Heart right ventricle (tissue), 16 donors: ENCODE measurements around the gene SPAAR. TPM values are rescaled to one million over a fixed set of nuclear protein-coding genes. Genes with fewer than 3 reads are reported as not detected.
"Not testable (repeated sequence)": the region's sequence is repeated elsewhere in the genome, so short reads cannot be mapped to it uniquely, and the experiment has no call there.

ENCODE experiments used
- ATAC-seq, 8 donors: fragments of 200-7000 bp; cut with Tn5 transposase; one replicate each; pipeline ENCODE4 v1.9.1; 2020; ENCODE audit warnings: mild to moderate bottlenecking in 8 of 8, moderate library complexity in 8 of 8, moderate number of reproducible peaks in 1 of 8
- DNase-seq, 2 donors: peaks; one replicate each; pipeline ENCODE4 v3.0.0-alpha.2; 2020
- H3K27ac ChIP-seq, 10 donors: fragments of 200-600 bp; sonication (generic) in 2 of 10; one replicate each; pipeline versions ENCODE4 v1.5.0 to v1.8.0; 2020 to 2022; ENCODE audit warnings: mild to moderate bottlenecking in 3 of 10
- H3K27me3 ChIP-seq, 7 donors: fragments of 200-600 bp; one replicate each; pipeline ENCODE4 v1.8.0; 2021 to 2022; ENCODE audit warnings: mild to moderate bottlenecking in 2 of 7
- H3K36me3 ChIP-seq, 9 donors: fragments of 200-600 bp; sonication (generic) in 1 of 9; one replicate each; pipeline versions ENCODE4 v1.5.0 to v1.8.0; 2020 to 2022; ENCODE audit warnings: mild to moderate bottlenecking in 2 of 9
- H3K4me1 ChIP-seq, 9 donors: fragments of 200-600 bp; sonication (generic) in 1 of 9; one replicate each; pipeline versions ENCODE4 v1.5.0 to v1.8.0; 2020 to 2022; ENCODE audit warnings: mild to moderate bottlenecking in 4 of 9
- H3K4me3 ChIP-seq, 10 donors: fragments of 200-600 bp; sonication (generic) in 2 of 10; one replicate each; pipeline versions ENCODE4 v1.5.0 to v1.8.0; 2020 to 2022; ENCODE audit warnings: mild to moderate bottlenecking in 7 of 10, moderate library complexity in 2 of 10
- H3K9me3 ChIP-seq, 11 donors: fragments of 200-600 bp in 10 of 11; sonication (generic) in 2 of 11; one replicate each; pipeline versions ENCODE4 v1.5.0 to v1.8.0; 2013 to 2022; ENCODE audit warnings: mild to moderate bottlenecking in 2 of 11, control low read depth in 1 of 11, moderate library complexity in 1 of 11
- WGBS, 2 donors: extraction: QIAGEN DNeasy Blood & Tissue Kit; methylation state at CpG; one replicate each; pipeline ENCODE4 v1.1.7; 2013; ENCODE audit warnings: inconsistent platforms in 1 of 2; 5-methylcytosine and 5-hydroxymethylcytosine counted together
- intact Hi-C, 10 donors: fragments of 100-400 bp; cut with DNase I; formaldehyde crosslinking; loops; one replicate each; pipeline versions ENCODE4 v1.11.1 to v1.14.2; 2022
- polyA plus RNA-seq, 2 donors: library from polyadenylated mRNA; stranded (reverse); fragments of 200-250 nt; gene quantifications; one replicate each; pipeline ENCODE4 v1.2.3, GENCODE V29; 2013
- total RNA-seq, 10 donors: library from RNA; stranded (reverse); fragmentation: NEBNext Ultra II Directional in 3 of 10; extraction: Animal tissue kit (Norgen Biotek cat#: 25700) in 3 of 10; gene quantifications; one replicate each; pipeline versions ENCODE4 v1.2.1 to v1.2.4, GENCODE V29; 2021 to 2023
- TF ChIP-seq, protein P1 (sequence below), 9 donors: fragments of 200-600 bp; sonication (generic) in 2 of 9; IDR thresholded peaks; one replicate each; pipeline versions ENCODE4 v1.5.0 to v1.8.0; 2021 to 2022; ENCODE audit warnings: antibody characterized with exemption in 9 of 9, mild to moderate bottlenecking in 5 of 9, moderate library complexity in 1 of 9
- donor health status: Arrhythmogenic right ventricular cardiomyopathy.
- donor health status: ischemic (EF 13 %, LVEDD 7.1; RV severe dilation, severe dysfunction).
- donor health status: healthy with polysubstance abuse.
- donor health status: DM: no; HTN: yes; CAD: no.
- donor health status: DM: no; HTN: no; CAD: no.
- donor health status: ischemic (EF 25% LVEDD 6.9; RV normal size, moderate dysfunction).
- donor health status: ischemic (EF 25% LVEDD 5.7; RV mildly dilated, moderate dysfunction).
- donor health status: healthy.
- donor health status: DM: yes; HTN: yes; CAD: no.
- donor health status: Ischemic cardiomyopathy.
- donor health status: ischemic (EF 35%, LVEDD 5.7; RV mildly dilated, moderate dysfunction).
- donor health status: nonischemic (EF 11% LVEDD 7.7; RV severe dilation, severe dysfunction).
- donor health status: DM: yes; HTN: yes; CAD: no.
- donor health status: PGD.
- donor health status: ischemic (EF 29% LVEDD 5.4; RV normal size, mild dysfunction).
- donor health status: nonischemic (EF 23%, LVEDD 6.1; RV moderate dilation, normal function).

SPAAR gene
- total and polyA plus RNA-seq, 12 donors, result 2.8 to 20.8 (median 5.6) TPM

DNA sequence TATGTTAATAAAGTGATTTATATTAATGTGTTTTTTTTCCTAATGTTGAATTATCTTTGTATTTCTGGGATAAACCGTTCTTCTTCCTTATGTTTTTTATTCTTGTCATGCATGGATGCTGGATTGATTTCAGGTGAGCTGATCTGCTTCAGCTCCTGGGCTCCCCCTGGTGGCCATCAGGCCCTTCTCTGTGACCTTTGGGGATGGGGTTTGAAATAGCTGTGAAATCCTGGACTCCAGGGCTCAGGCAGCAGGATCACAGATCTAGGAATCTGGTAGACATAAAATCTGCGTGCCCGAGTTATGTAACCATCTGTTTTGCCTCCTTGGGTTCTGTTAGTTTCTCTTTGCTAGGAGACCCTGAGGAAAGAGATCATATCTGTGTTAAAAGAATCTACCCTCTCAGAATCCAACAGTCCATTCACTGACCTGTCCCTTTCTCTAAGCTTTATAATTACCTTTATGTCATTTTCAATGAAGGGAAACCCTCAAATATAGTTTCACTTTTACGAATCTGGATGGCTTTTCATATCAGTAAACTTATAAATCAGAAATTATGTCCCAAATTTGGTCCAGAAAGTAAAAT is 26.9 kb upstream of the SPAAR start:
- peak in 7 of 8 donors; percentile 81 to 92 (median 85) for ATAC-seq
- DNase-seq, result peak; percentile 84 to 87
- no peaks in the 10 kb centered on the region for H3K4me1 ChIP-seq
- H3K27ac ChIP-seq, result no peak overlapping the region
- no peak overlapping the region for H3K4me3 ChIP-seq
- intact Hi-C loops, result loop anchor here (1.0 to 10.0 kb wide), 9 partner anchors 54 to 238 kb away; partner anchors contain the start of genes FAM221B (in 6 of the 10), TMEM8B (in 6 of the 10), NPR2 (in 5 of the 10) and CCDC107 (in 1 of the 10)
- H3K9me3 ChIP-seq, result peaks cover 0 to 7% (median 0%) of the 10 kb centered on the region in 11 donors
- 1 to 2% methylated on average over 4 of the region's 4 CpGs for WGBS, 2 donors
- H3K36me3 ChIP-seq, result no peaks in the 10 kb centered on the region
- H3K27me3 ChIP-seq, result peaks cover 0 to 9% (median 0%) of the 10 kb centered on the region in 7 donors
- TF ChIP-seq, protein P1, sequence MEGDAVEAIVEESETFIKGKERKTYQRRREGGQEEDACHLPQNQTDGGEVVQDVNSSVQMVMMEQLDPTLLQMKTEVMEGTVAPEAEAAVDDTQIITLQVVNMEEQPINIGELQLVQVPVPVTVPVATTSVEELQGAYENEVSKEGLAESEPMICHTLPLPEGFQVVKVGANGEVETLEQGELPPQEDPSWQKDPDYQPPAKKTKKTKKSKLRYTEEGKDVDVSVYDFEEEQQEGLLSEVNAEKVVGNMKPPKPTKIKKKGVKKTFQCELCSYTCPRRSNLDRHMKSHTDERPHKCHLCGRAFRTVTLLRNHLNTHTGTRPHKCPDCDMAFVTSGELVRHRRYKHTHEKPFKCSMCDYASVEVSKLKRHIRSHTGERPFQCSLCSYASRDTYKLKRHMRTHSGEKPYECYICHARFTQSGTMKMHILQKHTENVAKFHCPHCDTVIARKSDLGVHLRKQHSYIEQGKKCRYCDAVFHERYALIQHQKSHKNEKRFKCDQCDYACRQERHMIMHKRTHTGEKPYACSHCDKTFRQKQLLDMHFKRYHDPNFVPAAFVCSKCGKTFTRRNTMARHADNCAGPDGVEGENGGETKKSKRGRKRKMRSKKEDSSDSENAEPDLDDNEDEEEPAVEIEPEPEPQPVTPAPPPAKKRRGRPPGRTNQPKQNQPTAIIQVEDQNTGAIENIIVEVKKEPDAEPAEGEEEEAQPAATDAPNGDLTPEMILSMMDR (IDR thresholded peaks at IDR 0.05), result peak; percentile 89 to 100 (median 98)

- no peak overlapping the region for H3K27ac ChIP-seq
- H3K9me3 ChIP-seq, result peaks cover 0 to under 1% (median 0%) of the 10 kb centered on the region in 11 donors
- peaks cover 0 to 9% (median 0%) of the 10 kb centered on the region in 7 donors for H3K27me3 ChIP-seq
- no peak for ATAC-seq
- no peak overlapping the region for H3K4me3 ChIP-seq
- intact Hi-C loops, result loop anchor here (1.0 to 10.0 kb wide), 9 partner anchors 54 to 238 kb away; partner anchors contain the start of genes FAM221B (in 6 of the 10), TMEM8B (in 6 of the 10), NPR2 (in 5 of the 10) and CCDC107 (in 1 of the 10)
- H3K4me1 ChIP-seq, result no peaks in the 10 kb centered on the region
- 64 to 68% methylated on average over 3 of the region's 3 CpGs for WGBS, 2 donors
- no peak for DNase-seq
- TF ChIP-seq, protein P1 (IDR thresholded peaks at IDR 0.05), result no peak
- H3K36me3 ChIP-seq, result no peaks in the 10 kb centered on the region
Measured at GRCh38 chr9:35882996-35883395, 26.3 kb upstream of the SPAAR start.

DNA sequence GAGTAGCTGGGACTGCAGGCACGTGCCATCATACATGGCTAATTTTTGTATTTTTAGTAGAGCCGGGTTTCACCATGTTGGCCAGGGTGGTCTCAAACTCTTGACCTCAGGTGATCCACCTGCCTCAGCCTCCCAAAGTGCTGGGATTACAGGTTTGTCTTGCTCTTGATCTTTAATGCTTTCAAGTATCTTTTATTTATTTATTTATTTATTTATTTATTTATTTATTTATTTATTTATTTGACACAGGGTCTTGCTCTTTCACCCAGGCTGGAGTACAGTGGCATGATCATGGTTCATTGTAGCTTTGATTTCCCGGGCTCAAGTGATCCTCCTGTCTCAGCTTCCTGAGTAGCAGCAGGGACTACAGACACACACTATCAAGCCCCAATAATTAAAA is 24.4 kb upstream of the SPAAR start:
- WGBS, 2 donors, result 80 to 85% methylated on average over 3 of the region's 3 CpGs
- not testable (repeated sequence) for DNase-seq, ATAC-seq, H3K27ac ChIP-seq, H3K4me1 ChIP-seq, H3K9me3 ChIP-seq, H3K4me3 ChIP-seq, H3K36me3 ChIP-seq, H3K27me3 ChIP-seq
- intact Hi-C loops, result loop anchor here in 5 of 10 donors (5.0 to 10.0 kb wide), 4 partner anchors 33 to 240 kb away; partner anchors contain the start of genes FAM221B (in 4 of the 5), TMEM8B (in 4 of the 5), CCDC107 (in 1 of the 5) and RMRP (in 1 of the 5)

- intact Hi-C loops, result no loop called here
- DNase-seq (no peak), ATAC-seq (no peak)
- Histone ChIP-seq H3K4me1 (peaks cover 0 to 3% (median 0%) of the 10 kb centered on the region in 9 donors), H3K27ac (no peak overlapping the region), H3K4me3 (no peak overlapping the region), H3K36me3 (no peaks in the 10 kb centered on the region), H3K27me3 (peaks cover 0 to 12% (median 3%) of the 10 kb centered on the region in 7 donors), H3K9me3 (no peaks in the 10 kb centered on the region)
- WGBS, 2 donors, result 87 to 90% methylated on average over 3 of the region's 3 CpGs
- TF ChIP-seq, protein P1 (IDR thresholded peaks at IDR 0.05), result no peak
Measured at GRCh38 chr9:35891646-35892045, 17.6 kb upstream of the SPAAR start.

DNA sequence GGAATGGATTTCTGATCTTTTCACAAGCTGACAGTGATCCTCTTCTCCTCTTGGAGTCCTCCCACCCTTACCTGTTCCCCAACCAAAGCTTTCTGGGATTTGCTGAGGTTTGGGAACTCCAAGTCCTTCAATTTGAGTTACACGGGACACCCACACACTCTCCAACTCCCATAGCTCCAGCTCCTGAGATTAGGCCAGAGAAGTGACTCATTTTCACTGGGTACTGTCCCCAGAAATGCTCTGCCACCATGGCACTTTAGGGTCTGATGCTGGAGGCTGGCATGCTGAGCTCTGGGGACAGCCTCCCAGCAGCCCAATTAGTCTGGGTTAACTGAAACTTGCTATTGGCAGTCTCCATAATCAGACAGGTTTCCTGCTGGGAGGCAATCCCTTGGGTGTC is 17.2 kb upstream of the SPAAR start:
- no peaks in the 10 kb centered on the region for H3K36me3 ChIP-seq
- H3K4me3 ChIP-seq, result no peak overlapping the region
- H3K27me3 ChIP-seq, result peaks cover 0 to 12% (median 3%) of the 10 kb centered on the region in 7 donors
- no peak for ATAC-seq
- WGBS, 2 donors, result 74 to 82% methylated on average over 1 of the region's 1 CpG
- no peaks in the 10 kb centered on the region for H3K9me3 ChIP-seq
- peaks cover 0 to 3% (median 0%) of the 10 kb centered on the region in 9 donors for H3K4me1 ChIP-seq
- no peak for DNase-seq
- intact Hi-C loops, result no loop called here
- no peak overlapping the region for H3K27ac ChIP-seq
- TF ChIP-seq, protein P1 (IDR thresholded peaks at IDR 0.05), result no peak
